Measurements from ENCODE around the gene TBC1D2.

- no peak for TF ChIP-seq CTCF (IDR thresholded peaks at IDR 0.05)
- TF ChIP-seq POLR2AphosphoS5 (IDR thresholded peaks at IDR 0.05) = no peak
- no peak for TF ChIP-seq EP300 (IDR thresholded peaks at IDR 0.05)
- no peak for TF ChIP-seq POLR2A (IDR thresholded peaks at IDR 0.05)
Measured at GRCh38 chr9:98178874-98179850, 76.3 kb downstream of the TBC1D2 start.

Measured in gastroesophageal sphincter (tissue), 3 donors.